GM21423 (cell line): ENCODE data around the gene UBN1.

ENCODE experiments used
- ATAC-seq: cut with Tn5 transposase; IDR thresholded peaks from one replicate; pipeline ENCODE4 v1.9.1; 2021; ENCODE audit warnings: mild to moderate bottlenecking, moderate library complexity; ENCODE audit not compliant: unreplicated experiment

The UBN1 gene

GRCh38 chr16:4814046-4814445 is 33.2 kb upstream of the UBN1 start:
- no peak for ATAC-seq

- no peak for ATAC-seq
Observed at GRCh38 chr16:4814542-4815173, 32.6 kb upstream of the UBN1 start.

GRCh38 chr16:4820652-4821051 is 26.6 kb upstream of the UBN1 start:
- ATAC-seq = no peak

GRCh38 chr16:4825196-4825595 is 22.1 kb upstream of the UBN1 start:
- no peak for ATAC-seq

- no peak for ATAC-seq
Observed at GRCh38 chr16:4826526-4826925, 20.8 kb upstream of the UBN1 start.

GRCh38 chr16:4826980-4827379 is 20.3 kb upstream of the UBN1 start:
- no peak for ATAC-seq

- no peak for ATAC-seq
Observed at GRCh38 chr16:4828567-4829321, 18.5 kb upstream of the UBN1 start.

- ATAC-seq = no peak
Observed at GRCh38 chr16:4830408-4830807, 16.9 kb upstream of the UBN1 start.

GRCh38 chr16:4831616-4832015 is 15.7 kb upstream of the UBN1 start:
- ATAC-seq = no peak

- ATAC-seq = no peak
Observed at GRCh38 chr16:4832698-4833343, 14.5 kb upstream of the UBN1 start.

- no peak for ATAC-seq
Observed at GRCh38 chr16:4833584-4833983, 13.7 kb upstream of the UBN1 start.

- ATAC-seq = no peak
Observed at GRCh38 chr16:4836727-4837126, 10.6 kb upstream of the UBN1 start.

- ATAC-seq = peak; percentile 49
Observed at GRCh38 chr16:4837733-4838501, 9.4 kb upstream of the UBN1 start.

GRCh38 chr16:4839942-4840341 is 7.3 kb upstream of the UBN1 start:
- ATAC-seq = no peak

GRCh38 chr16:4840984-4841383 is 6.3 kb upstream of the UBN1 start:
- no peak for ATAC-seq

- ATAC-seq = peak; percentile 24
Observed at GRCh38 chr16:4846503-4846900, 779 bp upstream of the UBN1 start.

- ATAC-seq = peak; percentile 9
Observed at GRCh38 chr16:4847774-4848587, 700 bp downstream of the UBN1 start.

GRCh38 chr16:4850211-4850610 is 2.9 kb downstream of the UBN1 start:
- ATAC-seq = no peak

- ATAC-seq = no peak
Observed at GRCh38 chr16:4852221-4852872, 5.1 kb downstream of the UBN1 start.

- ATAC-seq = no peak
Observed at GRCh38 chr16:4855371-4855770, 8.1 kb downstream of the UBN1 start.
